Mammary epithelial cell (primary cell): Measurements from ENCODE around the gene LLCFC1.

Experiments used
- CTCF ChIP-seq, 2 donors: IDR thresholded peaks in 1 of 2; conservative IDR thresholded peaks in 1 of 2; 2 replicates each; pipeline ENCODE4 v1.5.1; 2011 to 2012; ENCODE audit warnings: inconsistent platforms in 2 of 2, low read length in 2 of 2, mild to moderate bottlenecking in 2 of 2, control low read depth in 1 of 2, low read depth in 1 of 2; ENCODE audit not compliant: insufficient read depth in 1 of 2; ENCODE audit errors: extremely low read depth in 1 of 2
- EZH2 ChIP-seq: IDR thresholded peaks from 2 replicates; pipeline ENCODE4 v1.6.1; 2012; ENCODE audit warnings: low read length, inconsistent platforms, borderline replicate concordance

- TF ChIP-seq CTCF (conservative IDR thresholded peaks at IDR 0.05 in 1 of 2, IDR thresholded peaks at IDR 0.05 in 1 of 2; ENCODE audit: extremely low read depth in 1 of 2, insufficient read depth in 1 of 2, low read depth in 1 of 2, low read length in 2 of 2) (no peak), EZH2 (no peak)
Observed at GRCh38 chr7:142983825-142984224, 44.5 kb downstream of the LLCFC1 start.
